Measurements from ENCODE around the gene ZNF683. TPM values are rescaled to one million over a fixed set of nuclear protein-coding genes. Genes with fewer than 3 reads are reported as not detected.

ZNF683 gene
- polyA plus RNA-seq, 1 experiment, result not detected

DNA sequence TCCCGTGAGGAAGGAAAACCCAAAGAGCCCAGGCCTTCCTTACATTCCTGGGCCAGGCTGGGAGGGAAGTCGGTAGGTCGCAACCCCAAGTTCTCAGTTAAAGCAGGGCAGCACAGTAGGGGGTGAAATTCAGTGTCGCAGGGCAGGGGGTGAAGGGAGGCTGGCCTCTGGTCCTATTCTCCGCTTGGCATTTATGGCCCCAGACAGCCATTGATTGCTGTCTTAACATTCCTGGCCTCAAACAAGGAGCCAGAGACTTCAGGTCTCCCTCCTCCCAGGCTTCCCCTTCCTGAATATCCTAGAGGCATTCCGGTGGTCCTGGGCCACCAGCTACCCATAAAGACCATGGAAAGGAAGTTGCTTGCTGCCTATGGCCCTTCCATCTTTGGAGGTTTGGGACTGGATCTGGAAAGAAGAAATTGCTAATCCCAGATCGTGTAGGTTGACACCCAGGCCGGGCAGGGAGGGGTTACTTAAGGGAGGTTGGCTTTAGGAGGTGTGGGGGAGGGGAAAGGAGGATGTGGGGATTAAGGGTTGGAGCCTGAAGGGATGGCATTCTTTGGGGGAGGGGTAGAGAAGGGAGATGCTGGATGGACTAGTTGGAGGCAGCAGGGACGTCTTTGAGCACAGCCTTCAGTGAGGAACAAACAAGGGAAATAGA, 39.8 kb upstream of the ZNF683 start:
- ChIA-PET CTCF (no interaction called here), POLR2A (no interaction called here)
- DNase-seq (ENCODE audit: low read depth, low spot score), result no peak

DNA sequence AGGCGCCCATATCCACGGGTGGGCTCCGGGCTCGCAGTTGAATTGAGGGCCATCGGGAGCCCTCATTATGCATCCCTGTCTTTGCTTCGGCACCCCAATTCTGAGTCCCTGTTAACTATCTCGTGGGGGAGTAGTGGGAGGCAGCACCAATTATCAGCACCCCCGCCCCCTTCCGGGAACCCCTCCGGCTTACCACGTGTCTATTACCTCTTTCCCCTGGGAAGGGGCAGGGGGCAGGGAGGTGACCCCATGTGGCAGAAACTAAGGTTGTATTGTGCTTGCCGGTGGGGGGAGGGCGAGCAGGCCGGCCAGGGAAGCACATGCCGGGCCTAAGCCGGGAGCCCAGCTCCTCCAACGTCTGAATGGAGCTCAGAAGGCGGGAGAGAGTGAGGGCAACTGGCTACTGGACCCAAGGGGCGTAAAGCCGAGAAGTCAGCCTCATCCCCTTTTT, 39.1 kb upstream of the ZNF683 start:
- CTCF ChIA-PET, result no interaction called here

More for the DNA sequence above, 39.8 kb upstream of the ZNF683 start:
- Histone ChIP-seq H3K9me3 (ENCODE audit: control insufficient read depth, insufficient read depth, low read length) (no peaks in the 10 kb centered on the region; the same call in 1 of the 2 replicates), H3K4me3 (ENCODE audit: low read depth, low read length) (no peak overlapping the region), H3K27me3 (ENCODE audit: control insufficient read depth, insufficient read depth, low read length) (peaks cover 63% of the 10 kb centered on the region), H3K27ac (ENCODE audit: low read depth, low read length) (no peak overlapping the region)
- TF ChIP-seq, protein P1, sequence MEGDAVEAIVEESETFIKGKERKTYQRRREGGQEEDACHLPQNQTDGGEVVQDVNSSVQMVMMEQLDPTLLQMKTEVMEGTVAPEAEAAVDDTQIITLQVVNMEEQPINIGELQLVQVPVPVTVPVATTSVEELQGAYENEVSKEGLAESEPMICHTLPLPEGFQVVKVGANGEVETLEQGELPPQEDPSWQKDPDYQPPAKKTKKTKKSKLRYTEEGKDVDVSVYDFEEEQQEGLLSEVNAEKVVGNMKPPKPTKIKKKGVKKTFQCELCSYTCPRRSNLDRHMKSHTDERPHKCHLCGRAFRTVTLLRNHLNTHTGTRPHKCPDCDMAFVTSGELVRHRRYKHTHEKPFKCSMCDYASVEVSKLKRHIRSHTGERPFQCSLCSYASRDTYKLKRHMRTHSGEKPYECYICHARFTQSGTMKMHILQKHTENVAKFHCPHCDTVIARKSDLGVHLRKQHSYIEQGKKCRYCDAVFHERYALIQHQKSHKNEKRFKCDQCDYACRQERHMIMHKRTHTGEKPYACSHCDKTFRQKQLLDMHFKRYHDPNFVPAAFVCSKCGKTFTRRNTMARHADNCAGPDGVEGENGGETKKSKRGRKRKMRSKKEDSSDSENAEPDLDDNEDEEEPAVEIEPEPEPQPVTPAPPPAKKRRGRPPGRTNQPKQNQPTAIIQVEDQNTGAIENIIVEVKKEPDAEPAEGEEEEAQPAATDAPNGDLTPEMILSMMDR (IDR thresholded peaks at IDR 0.05; ENCODE audit: low read depth, low read length), result no peak

DNA sequence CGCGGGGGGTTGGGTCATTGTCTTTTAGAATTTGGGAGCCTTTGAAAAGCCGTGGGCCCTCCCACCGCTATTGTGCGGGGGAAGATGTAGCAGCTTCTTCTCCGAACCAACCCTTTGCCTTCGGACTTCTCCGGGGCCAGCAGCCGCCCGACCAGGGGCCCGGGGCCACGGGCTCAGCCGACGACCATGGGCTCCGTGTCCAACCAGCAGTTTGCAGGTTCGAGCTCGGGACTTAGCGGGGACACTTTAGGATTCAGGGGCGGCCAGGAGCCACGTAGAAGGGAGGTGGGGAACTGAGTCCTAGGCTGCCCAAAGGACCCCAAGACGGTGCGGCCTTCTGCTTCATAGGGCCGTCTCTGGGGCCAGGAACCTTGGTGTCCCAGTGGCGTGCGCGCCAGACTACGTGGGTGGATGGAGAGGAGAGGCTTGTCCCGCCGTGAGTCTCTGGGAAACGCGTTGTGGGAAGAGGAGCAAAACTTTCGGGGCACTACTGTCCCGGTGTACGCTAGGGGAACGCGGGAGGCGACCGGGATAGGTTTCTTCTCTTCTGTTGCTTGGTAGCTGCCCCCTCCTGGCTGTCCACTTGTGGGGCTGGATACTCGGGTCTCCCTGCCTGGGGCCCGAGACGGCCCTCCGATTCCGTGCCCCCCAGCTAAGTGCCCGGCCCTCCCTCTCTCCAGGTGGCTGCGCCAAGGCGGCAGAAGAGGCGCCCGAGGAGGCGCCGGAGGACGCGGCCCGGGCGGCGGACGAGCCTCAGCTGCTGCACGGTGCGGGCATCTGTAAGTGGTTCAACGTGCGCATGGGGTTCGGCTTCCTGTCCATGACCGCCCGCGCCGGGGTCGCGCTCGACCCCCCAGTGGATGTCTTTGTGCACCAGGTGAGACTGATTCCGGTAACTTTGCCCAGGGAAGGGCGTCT, 38.4 kb upstream of the ZNF683 start, which contains the start of gene LIN28A:
LIN28A (plus strand) TSS at position 112 of the 918 bp plus-strand sequence; CDS start at position 187, 75 bp downstream.
- TF ChIP-seq, protein P1 (IDR thresholded peaks at IDR 0.05; ENCODE audit: low read depth, low read length), result no peak
- H3K9me3 ChIP-seq (ENCODE audit: control insufficient read depth, insufficient read depth, low read length), result no peaks in the 10 kb centered on the region; the same call in 1 of the 2 replicates
- H3K4me3 ChIP-seq (ENCODE audit: low read depth, low read length), result no peak within 1 kb of the TSS
- peaks cover 59% of the 10 kb centered on the region for H3K27me3 ChIP-seq (ENCODE audit: control insufficient read depth, insufficient read depth, low read length)
- ChIA-PET CTCF (interaction anchor here (1.1 kb wide), 1 partner anchor 177 kb away, joined by 3 read pairs; the partner anchor contains the start of gene CEP85), POLR2A (no interaction called here)
- DNase-seq (ENCODE audit: low read depth, low spot score), result no peak
- H3K27ac ChIP-seq (ENCODE audit: low read depth, low read length), result no peak within 1 kb of the TSS

More for the DNA sequence above, 39.1 kb upstream of the ZNF683 start:
- POLR2A ChIA-PET, result no interaction called here
- peaks cover 63% of the 10 kb centered on the region for H3K27me3 ChIP-seq (ENCODE audit: control insufficient read depth, insufficient read depth, low read length)
- H3K4me3 ChIP-seq (ENCODE audit: low read depth, low read length), result no peak overlapping the region
- TF ChIP-seq, protein P1 (IDR thresholded peaks at IDR 0.05; ENCODE audit: low read depth, low read length), result no peak
- no peak overlapping the region for H3K27ac ChIP-seq (ENCODE audit: low read depth, low read length)
- DNase-seq (ENCODE audit: low read depth, low spot score), result no peak
- H3K9me3 ChIP-seq (ENCODE audit: control insufficient read depth, insufficient read depth, low read length), result no peaks in the 10 kb centered on the region; the same call in 1 of the 2 replicates

DNA sequence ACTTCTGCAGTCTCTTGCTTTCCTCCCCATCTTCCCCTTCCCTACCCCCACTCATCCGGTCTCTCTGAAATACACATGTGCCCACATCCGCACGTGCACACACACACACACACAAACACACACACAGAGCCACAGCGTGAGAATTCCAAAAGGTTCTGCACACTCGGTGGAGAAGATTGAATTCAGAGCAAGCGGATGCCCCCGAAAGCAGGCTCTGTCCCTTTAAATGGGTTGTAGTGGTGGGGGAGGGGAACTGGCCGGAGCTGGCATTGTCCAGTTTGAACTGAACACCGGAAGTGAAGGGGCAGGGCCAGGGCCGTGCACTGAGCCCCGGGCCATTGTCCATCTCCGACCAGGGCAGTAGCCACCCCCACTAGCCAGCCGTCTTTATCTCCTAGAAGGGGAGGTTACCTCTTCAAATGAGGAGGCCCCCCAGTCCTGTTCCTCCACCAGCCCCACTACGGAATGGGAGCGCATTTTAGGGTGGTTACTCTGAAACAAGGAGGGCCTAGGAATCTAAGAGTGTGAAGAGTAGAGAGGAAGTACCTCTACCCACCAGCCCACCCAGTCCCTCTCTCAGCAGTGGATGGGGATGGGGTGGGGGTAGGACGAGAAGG, 36.7 kb upstream of the ZNF683 start:
- TF ChIP-seq, protein P1 (IDR thresholded peaks at IDR 0.05; ENCODE audit: low read depth, low read length), result no peak
- no peak for DNase-seq (ENCODE audit: low read depth, low spot score)
- POLR2A ChIA-PET, result no interaction called here
- H3K9me3 ChIP-seq (ENCODE audit: control insufficient read depth, insufficient read depth, low read length), result no peaks in the 10 kb centered on the region; the same call in 1 of the 2 replicates
- peaks cover 44% of the 10 kb centered on the region for H3K27me3 ChIP-seq (ENCODE audit: control insufficient read depth, insufficient read depth, low read length)
- CTCF ChIA-PET, result interaction anchor here (0.7 to 1.1 kb wide), 2 partner anchors 175 to 505 kb away, joined by 3 read pairs; partner anchors contain the start of gene CEP85
- H3K27ac ChIP-seq (ENCODE audit: low read depth, low read length), result no peak overlapping the region
- no peak overlapping the region for H3K4me3 ChIP-seq (ENCODE audit: low read depth, low read length)
